Lower leg skin (tissue), 3 donors: ENCODE measurements around the gene PSMD5.

Experiments
- CTCF ChIP-seq, 3 donors: fragments of 450-650 bp; IDR thresholded peaks; one replicate each; pipeline ENCODE4 v1.5.1; 2016; ENCODE audit warnings: antibody characterized with exemption in 3 of 3, mild to moderate bottlenecking in 3 of 3, moderate library complexity in 2 of 3
- POLR2A ChIP-seq, 2 donors: fragments of 450-650 bp; IDR thresholded peaks; one replicate each; pipeline ENCODE4 v1.6.1; 2016 to 2017; ENCODE audit warnings: antibody characterized with exemption in 2 of 2, mild to moderate bottlenecking in 1 of 2, moderate library complexity in 1 of 2

DNA sequence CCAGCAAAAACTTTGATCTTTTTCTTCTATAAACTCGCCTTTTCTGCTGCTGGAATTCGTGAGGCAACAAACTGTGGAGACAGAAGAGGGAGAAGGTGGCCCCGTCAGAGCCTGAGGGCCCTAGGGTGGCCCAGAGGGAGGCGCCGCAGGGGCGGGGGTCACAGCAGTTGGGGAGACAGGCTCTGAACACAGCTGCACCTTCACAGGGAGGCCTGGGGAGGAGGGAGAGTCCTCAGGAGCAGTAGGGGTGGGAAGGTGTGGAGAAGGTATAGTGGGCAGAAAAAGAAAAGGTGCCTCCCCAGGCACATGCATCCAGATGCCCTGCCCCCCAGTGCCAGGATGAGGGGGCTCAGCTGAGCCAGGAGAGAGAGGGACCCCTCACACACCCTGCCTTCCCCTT is 19.2 kb upstream of the PSMD5 start:
- no peak for TF ChIP-seq CTCF (IDR thresholded peaks at IDR 0.05)
- no peak for TF ChIP-seq POLR2A (IDR thresholded peaks at IDR 0.05)
